SK-N-SH treated with all-trans-retinoic acid at 6 μM for 48 hours (cell line): ENCODE data around the gene RRBP1.
A peak's percentile ranks its signal among the peaks of the same experiment; 100 is the strongest.

Experiments
- ATAC-seq: fragments of 200-7000 bp; cut with Tn5 transposase; 3 replicates; pipeline ENCODE4 v1.9.1; 2020; ENCODE audit warnings: mild to moderate bottlenecking, moderate library complexity
- ARNTL ChIP-seq: fragments of 450-650 bp; formaldehyde crosslinking; IDR thresholded peaks from 2 replicates; pipeline ENCODE4 v1.5.0; 2020; ENCODE audit warnings: low read depth, mild to moderate bottlenecking, moderate library complexity, borderline replicate concordance
- BACH2 ChIP-seq: fragments of 250-450 bp; sonication (Bioruptor Pico); IDR thresholded peaks from 2 replicates; pipeline ENCODE4 v1.9.0; 2021; ENCODE audit warnings: mild to moderate bottlenecking, borderline replicate concordance
- CSDC2 ChIP-seq: fragments of 250-450 bp; sonication (Bioruptor Pico); IDR thresholded peaks from 2 replicates; pipeline ENCODE4 v1.5.0; 2020; ENCODE audit warnings: mild to moderate bottlenecking, moderate library complexity
- CSRNP3 ChIP-seq: fragments of 250-450 bp; sonication (Bioruptor Pico); IDR thresholded peaks from 2 replicates; pipeline ENCODE4 v1.5.1; 2021; ENCODE audit warnings: mild to moderate bottlenecking, moderate library complexity
- ESRRG ChIP-seq: fragments of 250-450 bp; sonication (Bioruptor Pico); IDR thresholded peaks from 2 replicates; pipeline ENCODE4 v1.6.1; 2021; ENCODE audit warnings: mild to moderate bottlenecking
- GLIS3 ChIP-seq: fragments of 250-450 bp; sonication (Bioruptor Pico); IDR thresholded peaks from 2 replicates; pipeline ENCODE4 v1.5.0; 2020; ENCODE audit warnings: mild to moderate bottlenecking, moderate library complexity
- ISL1 ChIP-seq: fragments of 250-450 bp; sonication (Bioruptor Pico); IDR thresholded peaks from 2 replicates; pipeline ENCODE4 v2.1.2; 2022; ENCODE audit warnings: mild to moderate bottlenecking, moderate library complexity
- OSR1 ChIP-seq: fragments of 250-450 bp; sonication (Bioruptor Pico); IDR thresholded peaks from 2 replicates; pipeline ENCODE4 v1.8.0; 2022; ENCODE audit warnings: moderate library complexity, mild to moderate bottlenecking, inconsistent platforms
- PATZ1 ChIP-seq: fragments of 250-450 bp; sonication (Bioruptor Pico); IDR thresholded peaks from 2 replicates; pipeline ENCODE4 v1.8.0; 2020; ENCODE audit warnings: mild to moderate bottlenecking, moderate library complexity, borderline replicate concordance
- POU6F1 ChIP-seq: fragments of 250-450 bp; sonication (Bioruptor Pico); IDR thresholded peaks from 2 replicates; pipeline ENCODE4 v1.8.0; 2021; ENCODE audit warnings: low read depth, mild to moderate bottlenecking, moderate library complexity, borderline replicate concordance
- RARB ChIP-seq: fragments of 250-450 bp; sonication (Bioruptor Pico); IDR thresholded peaks from 2 replicates; pipeline ENCODE4 v1.8.0; 2021; ENCODE audit warnings: mild to moderate bottlenecking, moderate library complexity
- SNAI2 ChIP-seq: fragments of 250-450 bp; sonication (Bioruptor Pico); IDR thresholded peaks from 2 replicates; pipeline ENCODE4 v1.5.0; 2020; ENCODE audit warnings: mild to moderate bottlenecking, moderate library complexity
- TCF4 ChIP-seq: fragments of 250-450 bp; sonication (Bioruptor Pico); IDR thresholded peaks from 2 replicates; pipeline ENCODE4 v1.8.0; 2021; ENCODE audit warnings: mild to moderate bottlenecking, moderate library complexity, borderline replicate concordance
- TOX ChIP-seq: fragments of 250-450 bp; sonication (Bioruptor Pico); IDR thresholded peaks from 2 replicates; pipeline ENCODE4 v1.8.0; 2021; ENCODE audit warnings: mild to moderate bottlenecking, moderate library complexity, borderline replicate concordance
- TSHZ2 ChIP-seq: fragments of 250-450 bp; sonication (Bioruptor Pico); IDR thresholded peaks from 2 replicates; pipeline ENCODE4 v1.5.0; 2020; ENCODE audit warnings: mild to moderate bottlenecking, moderate library complexity
- ZFP3 ChIP-seq: fragments of 250-450 bp; sonication (Bioruptor Pico); IDR thresholded peaks from 2 replicates; pipeline ENCODE4 v1.5.0; 2020; ENCODE audit warnings: mild to moderate bottlenecking, moderate library complexity
- ZFP30 ChIP-seq: fragments of 450-650 bp; formaldehyde crosslinking; IDR thresholded peaks from 2 replicates; pipeline ENCODE4 v1.5.0; 2022; ENCODE audit warnings: mild to moderate bottlenecking, moderate library complexity
- ZNF565 ChIP-seq: fragments of 450-650 bp; formaldehyde crosslinking; conservative IDR thresholded peaks from 2 replicates; pipeline ENCODE4 v1.5.0; 2020; ENCODE audit warnings: low read depth, mild to moderate bottlenecking, moderate library complexity
- ZNF70 ChIP-seq: fragments of 450-650 bp; formaldehyde crosslinking; IDR thresholded peaks from 2 replicates; pipeline ENCODE4 v1.5.0; 2020; ENCODE audit warnings: mild to moderate bottlenecking, moderate library complexity
- ZNF8 ChIP-seq: fragments of 450-650 bp; formaldehyde crosslinking; IDR thresholded peaks from 2 replicates; pipeline ENCODE4 v1.5.0; 2020; ENCODE audit warnings: mild to moderate bottlenecking, moderate library complexity
- TF ChIP-seq, protein P1 (sequence below): fragments of 250-450 bp; sonication (Bioruptor Pico); IDR thresholded peaks from 2 replicates; pipeline ENCODE4 v1.5.1; 2020; ENCODE audit warnings: low read depth, mild to moderate bottlenecking, moderate library complexity

The RRBP1 gene

GRCh38 chr20:17613328-17614175 lies 68.5 kb downstream of the RRBP1 start (continued):
- TF ChIP-seq POU6F1 (no peak), OSR1 (CRISPR knock-in tag) (no peak), CSDC2 (CRISPR knock-in tag) (no peak), ARNTL (no peak)

DNA sequence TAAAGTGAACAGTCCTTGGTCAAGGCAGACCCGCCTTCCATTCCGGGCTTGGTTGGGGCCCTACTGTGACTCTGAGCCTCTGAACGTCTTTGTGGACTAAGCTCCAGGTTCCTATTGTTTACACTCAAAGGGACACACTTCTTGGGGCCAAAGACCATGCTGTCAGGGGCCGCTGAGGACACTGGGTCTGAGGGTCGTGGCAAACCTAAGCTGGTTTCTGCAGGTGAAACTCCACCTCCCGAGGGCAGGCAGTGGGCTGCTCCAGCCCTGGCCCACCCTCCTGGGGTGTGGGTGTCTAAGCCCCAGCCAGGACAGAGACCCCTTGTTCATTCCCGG lies 69.1 kb downstream of the RRBP1 start:
- no peak for ATAC-seq
- no peak for TF ChIP-seq ZFP3
- TF ChIP-seq OSR1 (CRISPR knock-in tag): no peak
- no peak for TF ChIP-seq ZFP30 (CRISPR knock-in tag)
- TF ChIP-seq ISL1 (CRISPR knock-in tag): no peak
- TF ChIP-seq CSDC2 (CRISPR knock-in tag): no peak
- no peak for TF ChIP-seq BACH2 (CRISPR knock-in tag)
- TF ChIP-seq ZNF8 (CRISPR knock-in tag): no peak
- TF ChIP-seq TCF4: no peak
- TF ChIP-seq TOX (CRISPR knock-in tag): no peak
- no peak for TF ChIP-seq ZNF565 (CRISPR knock-in tag)
- no peak for TF ChIP-seq TSHZ2
- no peak for TF ChIP-seq SNAI2 (CRISPR knock-in tag)

DNA sequence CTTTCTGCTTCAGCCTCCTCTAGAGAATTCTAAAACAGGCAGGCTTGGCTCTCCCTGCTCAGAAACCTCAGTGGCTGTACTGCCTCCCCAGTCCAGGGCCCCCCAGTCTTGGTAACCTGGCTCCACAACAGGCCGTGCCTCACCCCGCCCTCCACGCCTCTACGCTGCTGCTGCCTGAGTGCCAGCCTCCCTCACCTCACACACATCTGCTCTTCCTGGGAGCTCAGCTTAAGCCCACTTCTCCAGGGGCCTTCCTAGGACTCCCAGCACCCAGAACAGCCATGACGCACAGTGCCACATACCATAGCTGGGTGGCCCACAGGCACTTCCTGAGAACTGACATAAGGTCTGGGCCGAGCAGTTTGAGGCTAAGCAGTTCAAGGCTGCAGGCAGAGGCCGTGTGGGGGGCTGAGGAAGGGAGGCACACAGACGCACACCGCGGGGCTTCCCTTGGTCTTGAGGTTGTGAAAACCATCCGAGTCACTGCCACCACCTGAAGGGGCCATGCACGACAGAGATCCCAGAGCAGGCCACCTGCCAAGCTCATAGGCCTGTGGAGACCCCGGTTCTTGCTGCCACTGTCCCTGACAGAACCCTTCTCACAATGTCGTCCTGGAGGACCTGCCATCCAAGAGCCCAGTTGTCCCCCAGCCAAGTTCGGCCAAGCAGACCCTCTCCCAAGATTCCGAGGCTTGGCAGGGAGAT lies 69.6 kb downstream of the RRBP1 start:
- ATAC-seq: peak; percentile 12

More for the DNA sequence above, 69.6 kb downstream of the RRBP1 start:
- no peak for TF ChIP-seq ZNF70 (CRISPR knock-in tag)
- no peak for TF ChIP-seq ZFP3
- TF ChIP-seq ARNTL: no peak
- TF ChIP-seq ESRRG: no peak
- TF ChIP-seq ZFP30 (CRISPR knock-in tag): no peak
- no peak for TF ChIP-seq GLIS3 (CRISPR knock-in tag)
- no peak for TF ChIP-seq PATZ1
- TF ChIP-seq ZNF565 (CRISPR knock-in tag): no peak
- TF ChIP-seq TCF4: no peak
- no peak for TF ChIP-seq CSDC2 (CRISPR knock-in tag)
- TF ChIP-seq POU6F1: no peak
- TF ChIP-seq TOX (CRISPR knock-in tag): no peak
- no peak for TF ChIP-seq SNAI2 (CRISPR knock-in tag)
- TF ChIP-seq CSRNP3 (CRISPR knock-in tag): no peak
- no peak for TF ChIP-seq ISL1 (CRISPR knock-in tag)
- TF ChIP-seq TSHZ2: no peak
- TF ChIP-seq BACH2 (CRISPR knock-in tag): no peak
- no peak for TF ChIP-seq RARB
- TF ChIP-seq, protein P1, sequence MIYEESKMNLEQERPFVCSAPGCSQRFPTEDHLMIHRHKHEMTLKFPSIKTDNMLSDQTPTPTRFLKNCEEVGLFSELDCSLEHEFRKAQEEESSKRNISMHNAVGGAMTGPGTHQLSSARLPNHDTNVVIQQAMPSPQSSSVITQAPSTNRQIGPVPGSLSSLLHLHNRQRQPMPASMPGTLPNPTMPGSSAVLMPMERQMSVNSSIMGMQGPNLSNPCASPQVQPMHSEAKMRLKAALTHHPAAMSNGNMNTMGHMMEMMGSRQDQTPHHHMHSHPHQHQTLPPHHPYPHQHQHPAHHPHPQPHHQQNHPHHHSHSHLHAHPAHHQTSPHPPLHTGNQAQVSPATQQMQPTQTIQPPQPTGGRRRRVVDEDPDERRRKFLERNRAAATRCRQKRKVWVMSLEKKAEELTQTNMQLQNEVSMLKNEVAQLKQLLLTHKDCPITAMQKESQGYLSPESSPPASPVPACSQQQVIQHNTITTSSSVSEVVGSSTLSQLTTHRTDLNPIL (CRISPR knock-in tag): no peak
- TF ChIP-seq OSR1 (CRISPR knock-in tag): no peak
